ENCODE results near the gene CFAP119. TPM values are rescaled to one million over a fixed set of nuclear protein-coding genes. Genes with fewer than 3 reads are reported as not detected.

The CFAP119 gene
- total RNA-seq, 1 experiment from 2014 or later: 9.6 TPM

DNA sequence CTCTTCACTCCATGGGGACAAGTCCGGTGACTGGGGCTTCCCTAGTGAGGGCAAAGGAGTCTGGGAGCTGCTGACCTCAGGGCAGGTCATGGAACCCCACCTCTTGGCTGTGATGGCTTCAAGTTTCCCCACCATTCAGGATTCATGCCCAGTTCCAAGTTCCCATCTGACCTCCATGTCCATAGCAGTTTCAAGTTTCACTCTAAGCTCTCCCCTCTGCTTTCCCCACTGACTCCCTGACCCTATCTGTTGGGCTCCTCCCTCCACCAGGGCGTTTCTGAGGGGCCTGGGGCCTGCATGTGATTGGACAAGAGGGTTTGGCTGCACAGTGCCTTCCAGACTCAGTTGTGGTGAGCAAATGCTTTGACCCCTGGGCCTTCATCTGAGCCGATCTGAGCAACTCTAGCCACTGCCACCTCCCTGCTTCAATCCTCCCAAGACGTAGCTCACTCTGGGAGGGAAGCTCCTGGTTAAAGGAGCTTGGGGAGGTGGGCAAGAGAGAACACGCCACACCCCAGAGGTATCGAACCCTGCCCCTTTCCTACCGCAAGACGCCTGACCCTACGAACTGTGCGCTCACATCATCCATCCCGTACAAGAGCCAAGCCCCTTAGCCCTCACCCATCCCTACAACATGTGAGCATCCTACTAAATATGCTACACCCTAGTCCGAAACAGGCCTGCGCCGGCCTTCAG is 16.8 kb upstream of the CFAP119 start:
- H3K36me3 ChIP-seq (ENCODE audit: low read depth, low read length): no peaks in the 10 kb centered on the region
- no peak overlapping the region for H3K27ac ChIP-seq (ENCODE audit: low read length)
- no peak for DNase-seq
- no peak overlapping the region for H3K9ac ChIP-seq (ENCODE audit: low read length)
- BruUV-seq (replicated peaks): no TSS peak
- no peaks in the 10 kb centered on the region for H3K9me3 ChIP-seq (ENCODE audit: low read length)
- POLR2A ChIA-PET (ENCODE audit: unreplicated experiment): interaction anchor here (0.7 kb wide), 1 partner anchor 39 kb away, joined by 4 read pairs; no protein-coding TSS in a partner anchor
- H3K4me2 ChIP-seq (ENCODE audit: low read length): no peak overlapping the region
- H3F3A ChIP-seq (ENCODE audit: low read length, unreplicated experiment): no peaks in the 10 kb centered on the region
- TF ChIP-seq EZH2phosphoT487 (IDR thresholded peaks at IDR 0.05; ENCODE audit: borderline replicate concordance, low read length) (no peak), EZH2 (IDR thresholded peaks at IDR 0.05; ENCODE audit: low read length, unreplicated experiment) (no peak)
- TF ChIP-seq, protein P1, sequence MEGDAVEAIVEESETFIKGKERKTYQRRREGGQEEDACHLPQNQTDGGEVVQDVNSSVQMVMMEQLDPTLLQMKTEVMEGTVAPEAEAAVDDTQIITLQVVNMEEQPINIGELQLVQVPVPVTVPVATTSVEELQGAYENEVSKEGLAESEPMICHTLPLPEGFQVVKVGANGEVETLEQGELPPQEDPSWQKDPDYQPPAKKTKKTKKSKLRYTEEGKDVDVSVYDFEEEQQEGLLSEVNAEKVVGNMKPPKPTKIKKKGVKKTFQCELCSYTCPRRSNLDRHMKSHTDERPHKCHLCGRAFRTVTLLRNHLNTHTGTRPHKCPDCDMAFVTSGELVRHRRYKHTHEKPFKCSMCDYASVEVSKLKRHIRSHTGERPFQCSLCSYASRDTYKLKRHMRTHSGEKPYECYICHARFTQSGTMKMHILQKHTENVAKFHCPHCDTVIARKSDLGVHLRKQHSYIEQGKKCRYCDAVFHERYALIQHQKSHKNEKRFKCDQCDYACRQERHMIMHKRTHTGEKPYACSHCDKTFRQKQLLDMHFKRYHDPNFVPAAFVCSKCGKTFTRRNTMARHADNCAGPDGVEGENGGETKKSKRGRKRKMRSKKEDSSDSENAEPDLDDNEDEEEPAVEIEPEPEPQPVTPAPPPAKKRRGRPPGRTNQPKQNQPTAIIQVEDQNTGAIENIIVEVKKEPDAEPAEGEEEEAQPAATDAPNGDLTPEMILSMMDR (conservative IDR thresholded peaks at IDR 0.05; ENCODE audit: low read depth, low read length): no peak
- CTCF ChIA-PET: no interaction called here
- no peaks in the 10 kb centered on the region for H3K27me3 ChIP-seq (ENCODE audit: low read length)
- H2AFZ ChIP-seq (ENCODE audit: low read length): no peak overlapping the region
- intact Hi-C loops (cut with micrococcal nuclease): no loop called here
- H3K4me3 ChIP-seq (ENCODE audit: low read length): no peak overlapping the region
- H3K79me2 ChIP-seq (ENCODE audit: low read length): no peaks in the 10 kb centered on the region
- peaks cover 5% of the 10 kb centered on the region for H3K4me1 ChIP-seq (ENCODE audit: insufficient read depth, low read length)
- ATAC-seq: no peak
- H3K9me2 ChIP-seq (replicated peaks; ENCODE audit: low read length): no peaks in the 10 kb centered on the region
- H4K20me1 ChIP-seq (ENCODE audit: low read length): no peaks in the 10 kb centered on the region

DNA sequence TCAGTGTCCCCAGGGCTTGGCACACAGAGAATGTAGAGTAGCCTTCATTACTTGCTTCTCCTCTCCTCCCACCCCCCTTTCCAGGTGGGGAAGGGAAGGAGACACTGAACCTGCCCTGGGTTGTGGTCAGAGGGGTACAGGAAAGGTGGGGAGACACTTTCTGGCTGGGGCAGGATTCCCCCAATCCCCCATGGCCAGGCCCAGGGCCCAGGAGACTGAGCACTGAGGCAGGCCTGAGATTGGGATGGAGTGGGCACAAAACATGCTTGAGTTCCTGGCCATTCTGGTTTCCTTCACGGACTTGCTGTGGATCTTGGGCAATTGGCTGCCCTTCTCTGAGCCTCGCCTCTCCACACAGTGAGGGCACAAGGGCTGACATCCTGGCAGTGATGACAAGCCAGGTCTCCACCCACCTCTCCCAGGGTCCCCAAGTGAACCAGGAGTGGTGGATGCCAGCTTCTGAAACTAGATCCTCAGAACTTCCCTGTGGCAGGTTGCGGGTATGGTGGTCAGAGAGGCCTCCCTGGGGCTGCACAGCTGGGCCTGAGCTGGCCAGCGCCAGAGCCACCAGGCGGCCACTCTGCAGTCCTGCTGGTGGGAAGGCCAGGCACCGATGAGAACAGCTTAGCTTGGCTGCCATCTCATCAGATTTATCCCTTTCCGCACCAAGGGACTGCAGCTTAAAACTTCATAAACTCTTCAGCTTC is 15.9 kb upstream of the CFAP119 start:
- Histone ChIP-seq H3K36me3 (ENCODE audit: low read depth, low read length) (no peaks in the 10 kb centered on the region), H3K9me2 (replicated peaks; ENCODE audit: low read length) (no peaks in the 10 kb centered on the region), H3K9ac (ENCODE audit: low read length) (no peak overlapping the region), H3K4me3 (ENCODE audit: low read length) (no peak overlapping the region), H3K4me1 (ENCODE audit: insufficient read depth, low read length) (peaks cover 5% of the 10 kb centered on the region), H4K20me1 (ENCODE audit: low read length) (no peaks in the 10 kb centered on the region), H3K27ac (ENCODE audit: low read length) (no peak overlapping the region), H3K4me2 (ENCODE audit: low read length) (no peak overlapping the region), H3K9me3 (ENCODE audit: low read length) (no peaks in the 10 kb centered on the region), H2AFZ (ENCODE audit: low read length) (no peak overlapping the region), H3F3A (ENCODE audit: low read length, unreplicated experiment) (no peaks in the 10 kb centered on the region), H3K27me3 (ENCODE audit: low read length) (no peaks in the 10 kb centered on the region), H3K79me2 (ENCODE audit: low read length) (no peaks in the 10 kb centered on the region)
- BruUV-seq (replicated peaks): no TSS peak
- TF ChIP-seq, protein P1 (conservative IDR thresholded peaks at IDR 0.05; ENCODE audit: low read depth, low read length): no peak
- TF ChIP-seq EZH2 (IDR thresholded peaks at IDR 0.05; ENCODE audit: low read length, unreplicated experiment) (no peak), EZH2phosphoT487 (IDR thresholded peaks at IDR 0.05; ENCODE audit: borderline replicate concordance, low read length) (no peak)
- intact Hi-C loops (cut with micrococcal nuclease): no loop called here
- CTCF ChIA-PET: no interaction called here
- ATAC-seq (no peak), DNase-seq (no peak)
- POLR2A ChIA-PET (ENCODE audit: unreplicated experiment): interaction anchor here (0.7 kb wide), 1 partner anchor 40 kb away, joined by 4 read pairs; no protein-coding TSS in a partner anchor
